MM.1S (cell line): ENCODE measurements around the gene GALNT9.

ENCODE experiments used
- EZH2 ChIP-seq: fragments of 300-600 bp; sonication (generic); optimal IDR thresholded peaks from 2 replicates; pipeline ENCODE3; 2017; ENCODE audit warnings: low read depth, mild to moderate bottlenecking, antibody characterized with exemption, low read length, mixed read lengths
- TF ChIP-seq, protein P1 (sequence below): fragments of 300-600 bp; sonication (generic); IDR thresholded peaks from 2 replicates; pipeline ENCODE4 v1.5.1; 2016; ENCODE audit warnings: antibody characterized with exemption, low read length, mixed read lengths

DNA sequence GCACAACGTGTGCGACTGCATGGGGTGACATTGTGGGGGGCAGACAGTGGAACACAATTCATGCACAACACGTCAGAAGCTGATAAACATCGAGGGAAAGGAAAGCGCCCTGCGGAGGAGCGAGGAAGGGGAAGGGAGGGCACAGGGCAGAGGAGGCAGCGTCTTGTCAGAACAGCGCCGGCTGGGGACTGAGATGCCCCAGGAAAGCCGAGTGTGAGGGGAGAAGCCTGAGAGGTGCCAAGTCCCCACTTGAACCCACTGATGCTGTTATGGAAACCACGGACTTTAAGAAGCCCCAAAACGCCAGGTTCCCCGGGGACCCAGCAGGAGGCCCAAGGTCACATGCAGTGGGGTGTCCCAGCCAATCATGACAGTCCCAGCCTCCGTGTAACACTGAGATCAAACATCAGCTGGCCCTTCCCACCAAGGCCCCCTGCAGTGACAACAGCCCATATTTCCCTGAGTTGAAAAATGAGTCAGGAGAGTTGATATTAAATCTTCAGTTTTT is 70.0 kb downstream of the GALNT9 start:
- TF ChIP-seq, protein P1, sequence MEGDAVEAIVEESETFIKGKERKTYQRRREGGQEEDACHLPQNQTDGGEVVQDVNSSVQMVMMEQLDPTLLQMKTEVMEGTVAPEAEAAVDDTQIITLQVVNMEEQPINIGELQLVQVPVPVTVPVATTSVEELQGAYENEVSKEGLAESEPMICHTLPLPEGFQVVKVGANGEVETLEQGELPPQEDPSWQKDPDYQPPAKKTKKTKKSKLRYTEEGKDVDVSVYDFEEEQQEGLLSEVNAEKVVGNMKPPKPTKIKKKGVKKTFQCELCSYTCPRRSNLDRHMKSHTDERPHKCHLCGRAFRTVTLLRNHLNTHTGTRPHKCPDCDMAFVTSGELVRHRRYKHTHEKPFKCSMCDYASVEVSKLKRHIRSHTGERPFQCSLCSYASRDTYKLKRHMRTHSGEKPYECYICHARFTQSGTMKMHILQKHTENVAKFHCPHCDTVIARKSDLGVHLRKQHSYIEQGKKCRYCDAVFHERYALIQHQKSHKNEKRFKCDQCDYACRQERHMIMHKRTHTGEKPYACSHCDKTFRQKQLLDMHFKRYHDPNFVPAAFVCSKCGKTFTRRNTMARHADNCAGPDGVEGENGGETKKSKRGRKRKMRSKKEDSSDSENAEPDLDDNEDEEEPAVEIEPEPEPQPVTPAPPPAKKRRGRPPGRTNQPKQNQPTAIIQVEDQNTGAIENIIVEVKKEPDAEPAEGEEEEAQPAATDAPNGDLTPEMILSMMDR, result no peak
- TF ChIP-seq EZH2, result no peak
